Neural cell (in vitro differentiated cells): ENCODE data around the gene SELENON. TPM values are rescaled to one million over a fixed set of nuclear protein-coding genes. Genes with fewer than 3 reads are reported as not detected.

ENCODE experiments used
- H2AFZ ChIP-seq: fragments of 200-600, 300-800 bp; sonication (generic), shearing (Covaris generic); 2 replicates; pipeline ENCODE4 v1.6.0; 2014; ENCODE audit warnings: low read depth, mild to moderate bottlenecking, antibody characterized with exemption, low read length, moderate library complexity
- H3F3A ChIP-seq: fragments of 200-600 bp; shearing (Covaris generic); 2 replicates; pipeline ENCODE4 v1.6.1; 2016; ENCODE audit warnings: mild to moderate bottlenecking, moderate library complexity, mixed read lengths, antibody characterized with exemption, low read length; ENCODE audit not compliant: insufficient read depth, poor library complexity, severe bottlenecking
- H3K27ac ChIP-seq: fragments of 200-600, 300-800 bp; sonication (generic), shearing (Covaris generic); 2 replicates; pipeline ENCODE4 v1.5.1; 2014; ENCODE audit warnings: mild to moderate bottlenecking, low read length, moderate library complexity
- H3K27me3 ChIP-seq: fragments of 300-800, 200-600 bp; sonication (generic), shearing (Covaris generic); 2 replicates; pipeline ENCODE4 v1.6.0; 2014; ENCODE audit warnings: mild to moderate bottlenecking, low read depth, low read length, moderate library complexity; ENCODE audit not compliant: insufficient read depth
- H3K36me3 ChIP-seq: fragments of 300-800, 200-600 bp; sonication (generic), shearing (Covaris generic); 2 replicates; pipeline ENCODE4 v1.5.1; 2014; ENCODE audit warnings: mild to moderate bottlenecking, antibody characterized with exemption, low read length, moderate library complexity; ENCODE audit not compliant: insufficient read depth
- H3K4me2 ChIP-seq: fragments of 300-800, 200-600 bp; sonication (generic), shearing (Covaris generic); 2 replicates; pipeline ENCODE4 v1.6.0; 2014; ENCODE audit warnings: mild to moderate bottlenecking, low read length
- H3K4me3 ChIP-seq: fragments of 300-800, 200-600 bp; sonication (generic), shearing (Covaris generic); 2 replicates; pipeline ENCODE4 v1.5.1; 2014; ENCODE audit warnings: mild to moderate bottlenecking, low read length, moderate library complexity
- H3K79me2 ChIP-seq: fragments of 200-600 bp; shearing (Covaris generic); replicated peaks from 2 replicates; pipeline ENCODE4 v1.6.0; 2014; ENCODE audit warnings: mild to moderate bottlenecking, low read length, moderate library complexity; ENCODE audit not compliant: insufficient read depth
- H3K9ac ChIP-seq: fragments of 300-800, 200-600 bp; sonication (generic), shearing (Covaris generic); 2 replicates; pipeline ENCODE4 v1.6.1; 2016; ENCODE audit warnings: mild to moderate bottlenecking, low read length, mixed read lengths
- H3K9me2 ChIP-seq: fragments of 200-600 bp; shearing (Covaris generic); 2 replicates; pipeline ENCODE4 v1.6.1; 2016; ENCODE audit warnings: mild to moderate bottlenecking, low read length, mixed read lengths; ENCODE audit not compliant: insufficient read depth
- H3K9me3 ChIP-seq: fragments of 200-600, 300-800 bp; sonication (generic), shearing (Covaris generic); 2 replicates; pipeline ENCODE4 v1.6.1; 2016; ENCODE audit warnings: mild to moderate bottlenecking, mixed run types, low read length, moderate library complexity, mixed read lengths
- H4K20me1 ChIP-seq: fragments of 200-600 bp; shearing (Covaris generic); 2 replicates; pipeline ENCODE4 v1.6.1; 2016; ENCODE audit warnings: mild to moderate bottlenecking, mixed run types; ENCODE audit not compliant: insufficient read depth
- EP300 ChIP-seq: fragments of 450-650 bp; conservative IDR thresholded peaks from 2 replicates; pipeline ENCODE4 v1.6.1; 2014; ENCODE audit warnings: antibody characterized with exemption, mild to moderate bottlenecking, moderate library complexity; ENCODE audit not compliant: poor library complexity, severe bottlenecking
- EZH2 ChIP-seq: fragments of 200-600, 300-800 bp; shearing (Covaris generic), sonication (generic); IDR thresholded peaks from 2 replicates; pipeline ENCODE4 v1.6.1; 2014; ENCODE audit warnings: antibody characterized with exemption, low read length, borderline replicate concordance, mild to moderate bottlenecking; ENCODE audit not compliant: insufficient read depth, poor library complexity, severe bottlenecking
- MXI1 ChIP-seq: fragments of 450-650 bp; conservative IDR thresholded peaks from 2 replicates; pipeline ENCODE4 v1.6.1; 2014; ENCODE audit warnings: antibody characterized with exemption, mild to moderate bottlenecking; ENCODE audit not compliant: poor library complexity, severe bottlenecking
- POLR2AphosphoS5 ChIP-seq: IDR thresholded peaks from 2 replicates; pipeline ENCODE4 v1.6.1; 2012
- RAD21 ChIP-seq: fragments of 450-650 bp; conservative IDR thresholded peaks from 2 replicates; pipeline ENCODE4 v1.6.1; 2014; ENCODE audit warnings: antibody characterized with exemption, mild to moderate bottlenecking, moderate library complexity
- SMC3 ChIP-seq: fragments of 450-650 bp; conservative IDR thresholded peaks from 2 replicates; pipeline ENCODE4 v1.6.1; 2014; ENCODE audit warnings: antibody characterized with exemption, mild to moderate bottlenecking, moderate library complexity; ENCODE audit not compliant: poor library complexity
- TAF1 ChIP-seq: IDR thresholded peaks from 2 replicates; pipeline ENCODE4 v1.6.1; 2012; ENCODE audit warnings: low read depth
- polyA plus RNA-seq: library from polyadenylated mRNA; depleted of rRNA; stranded (reverse); fragments of >200 nt; gene quantifications from 2 replicates; pipeline ENCODE4 v1.2.3, GENCODE V29; 2014
- TF ChIP-seq, protein P1 (sequence below): IDR thresholded peaks from 2 replicates; pipeline ENCODE4 v1.6.1; 2012; ENCODE audit warnings: borderline replicate concordance
- TF ChIP-seq, protein P2 (sequence below): fragments of 450-650 bp; IDR thresholded peaks from 2 replicates; pipeline ENCODE4 v1.5.1; 2014; ENCODE audit warnings: antibody characterized with exemption, mild to moderate bottlenecking, moderate library complexity; ENCODE audit not compliant: poor library complexity, severe bottlenecking

Gene SELENON
- polyA plus RNA-seq, 1 donor from 2014 or later = 6.5 TPM

DNA sequence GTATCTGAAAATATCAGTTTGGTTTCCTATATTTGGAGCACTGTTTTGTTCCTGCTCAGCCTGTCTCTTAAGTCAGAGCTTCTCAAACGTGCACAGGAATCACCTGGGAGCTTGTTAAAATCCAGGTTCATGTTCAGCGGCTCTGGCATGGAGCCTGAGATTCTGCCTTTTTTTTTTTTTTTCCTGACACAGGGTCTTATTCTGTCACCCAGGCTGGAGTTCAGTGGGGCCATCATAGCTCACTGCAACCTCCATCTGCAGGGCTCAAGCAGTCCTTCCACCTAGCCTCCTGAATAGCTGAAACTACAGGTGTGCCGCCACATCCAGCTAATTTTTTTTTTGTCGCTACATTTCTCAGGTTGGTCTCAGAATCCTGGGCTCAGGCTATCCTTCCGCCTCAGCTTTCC, 12.2 kb upstream of the SELENON start:
- H3K27ac ChIP-seq = no peak overlapping the region

DNA sequence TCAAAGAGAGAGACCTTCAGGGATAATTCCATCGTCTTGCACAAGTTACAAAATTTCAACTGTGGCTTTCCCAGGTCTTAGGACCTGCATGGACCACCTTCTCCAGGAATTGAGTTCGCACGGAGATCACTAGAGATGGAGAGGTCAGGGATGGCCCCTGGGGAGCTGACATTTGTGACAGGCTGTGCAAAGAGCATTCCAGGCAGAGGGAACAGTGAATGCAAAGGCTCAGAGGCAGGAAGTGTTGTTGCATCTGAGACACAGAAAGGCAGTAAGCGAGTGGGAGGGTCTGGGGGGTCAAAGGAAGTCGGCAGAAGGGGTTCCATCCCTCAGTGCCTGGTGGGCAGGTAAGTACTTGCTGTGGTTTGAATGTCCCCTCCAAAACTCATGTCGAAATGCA, 9.5 kb upstream of the SELENON start:
- Histone ChIP-seq H2AFZ (no peak overlapping the region), H3K36me3 (no peaks in the 10 kb centered on the region), H3K9me2 (no peaks in the 10 kb centered on the region), H3K9me3 (no peaks in the 10 kb centered on the region), H3K27ac (no peak overlapping the region), H3K4me3 (no peak overlapping the region), H3K79me2 (no peaks in the 10 kb centered on the region), H4K20me1 (no peaks in the 10 kb centered on the region), H3K4me2 (no peak overlapping the region), H3K27me3 (no peaks in the 10 kb centered on the region), H3F3A (no peaks in the 10 kb centered on the region), H3K9ac (no peak overlapping the region)
- TF ChIP-seq MXI1 = no peak
- no peak for TF ChIP-seq TAF1
- no peak for TF ChIP-seq POLR2AphosphoS5
- TF ChIP-seq EZH2 = no peak
- TF ChIP-seq RAD21 = no peak
- no peak for TF ChIP-seq EP300
- TF ChIP-seq, protein P1, sequence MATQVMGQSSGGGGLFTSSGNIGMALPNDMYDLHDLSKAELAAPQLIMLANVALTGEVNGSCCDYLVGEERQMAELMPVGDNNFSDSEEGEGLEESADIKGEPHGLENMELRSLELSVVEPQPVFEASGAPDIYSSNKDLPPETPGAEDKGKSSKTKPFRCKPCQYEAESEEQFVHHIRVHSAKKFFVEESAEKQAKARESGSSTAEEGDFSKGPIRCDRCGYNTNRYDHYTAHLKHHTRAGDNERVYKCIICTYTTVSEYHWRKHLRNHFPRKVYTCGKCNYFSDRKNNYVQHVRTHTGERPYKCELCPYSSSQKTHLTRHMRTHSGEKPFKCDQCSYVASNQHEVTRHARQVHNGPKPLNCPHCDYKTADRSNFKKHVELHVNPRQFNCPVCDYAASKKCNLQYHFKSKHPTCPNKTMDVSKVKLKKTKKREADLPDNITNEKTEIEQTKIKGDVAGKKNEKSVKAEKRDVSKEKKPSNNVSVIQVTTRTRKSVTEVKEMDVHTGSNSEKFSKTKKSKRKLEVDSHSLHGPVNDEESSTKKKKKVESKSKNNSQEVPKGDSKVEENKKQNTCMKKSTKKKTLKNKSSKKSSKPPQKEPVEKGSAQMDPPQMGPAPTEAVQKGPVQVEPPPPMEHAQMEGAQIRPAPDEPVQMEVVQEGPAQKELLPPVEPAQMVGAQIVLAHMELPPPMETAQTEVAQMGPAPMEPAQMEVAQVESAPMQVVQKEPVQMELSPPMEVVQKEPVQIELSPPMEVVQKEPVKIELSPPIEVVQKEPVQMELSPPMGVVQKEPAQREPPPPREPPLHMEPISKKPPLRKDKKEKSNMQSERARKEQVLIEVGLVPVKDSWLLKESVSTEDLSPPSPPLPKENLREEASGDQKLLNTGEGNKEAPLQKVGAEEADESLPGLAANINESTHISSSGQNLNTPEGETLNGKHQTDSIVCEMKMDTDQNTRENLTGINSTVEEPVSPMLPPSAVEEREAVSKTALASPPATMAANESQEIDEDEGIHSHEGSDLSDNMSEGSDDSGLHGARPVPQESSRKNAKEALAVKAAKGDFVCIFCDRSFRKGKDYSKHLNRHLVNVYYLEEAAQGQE = no peak
- no peak for TF ChIP-seq SMC3
- TF ChIP-seq, protein P2, sequence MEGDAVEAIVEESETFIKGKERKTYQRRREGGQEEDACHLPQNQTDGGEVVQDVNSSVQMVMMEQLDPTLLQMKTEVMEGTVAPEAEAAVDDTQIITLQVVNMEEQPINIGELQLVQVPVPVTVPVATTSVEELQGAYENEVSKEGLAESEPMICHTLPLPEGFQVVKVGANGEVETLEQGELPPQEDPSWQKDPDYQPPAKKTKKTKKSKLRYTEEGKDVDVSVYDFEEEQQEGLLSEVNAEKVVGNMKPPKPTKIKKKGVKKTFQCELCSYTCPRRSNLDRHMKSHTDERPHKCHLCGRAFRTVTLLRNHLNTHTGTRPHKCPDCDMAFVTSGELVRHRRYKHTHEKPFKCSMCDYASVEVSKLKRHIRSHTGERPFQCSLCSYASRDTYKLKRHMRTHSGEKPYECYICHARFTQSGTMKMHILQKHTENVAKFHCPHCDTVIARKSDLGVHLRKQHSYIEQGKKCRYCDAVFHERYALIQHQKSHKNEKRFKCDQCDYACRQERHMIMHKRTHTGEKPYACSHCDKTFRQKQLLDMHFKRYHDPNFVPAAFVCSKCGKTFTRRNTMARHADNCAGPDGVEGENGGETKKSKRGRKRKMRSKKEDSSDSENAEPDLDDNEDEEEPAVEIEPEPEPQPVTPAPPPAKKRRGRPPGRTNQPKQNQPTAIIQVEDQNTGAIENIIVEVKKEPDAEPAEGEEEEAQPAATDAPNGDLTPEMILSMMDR = no peak

More for the DNA sequence above, 12.2 kb upstream of the SELENON start:
- no peaks in the 10 kb centered on the region for H3K27me3 ChIP-seq
- H4K20me1 ChIP-seq = no peaks in the 10 kb centered on the region
- H3K4me3 ChIP-seq = no peak overlapping the region
- H3F3A ChIP-seq = no peaks in the 10 kb centered on the region
- no peaks in the 10 kb centered on the region for H3K9me3 ChIP-seq
- H2AFZ ChIP-seq = no peak overlapping the region
- TF ChIP-seq POLR2AphosphoS5 (no peak), RAD21 (no peak), EZH2 (no peak), SMC3 (no peak), EP300 (no peak), MXI1 (no peak), TAF1 (no peak)
- TF ChIP-seq, protein P1 = no peak
- TF ChIP-seq, protein P2 = no peak
- H3K4me2 ChIP-seq = no peak overlapping the region
- no peaks in the 10 kb centered on the region for H3K9me2 ChIP-seq
- H3K36me3 ChIP-seq = no peaks in the 10 kb centered on the region
- H3K79me2 ChIP-seq = no peaks in the 10 kb centered on the region
- no peak overlapping the region for H3K9ac ChIP-seq
